Measurements from ENCODE around the gene PLA2G4E. TPM values are rescaled to one million over a fixed set of nuclear protein-coding genes. Genes with fewer than 3 reads are reported as not detected.

PLA2G4E gene
- total and polyA plus RNA-seq, 2 of the 13 experiments (the other 11 are each of a cell fraction or from before 2014, with no cell fraction given), result not detected

DNA sequence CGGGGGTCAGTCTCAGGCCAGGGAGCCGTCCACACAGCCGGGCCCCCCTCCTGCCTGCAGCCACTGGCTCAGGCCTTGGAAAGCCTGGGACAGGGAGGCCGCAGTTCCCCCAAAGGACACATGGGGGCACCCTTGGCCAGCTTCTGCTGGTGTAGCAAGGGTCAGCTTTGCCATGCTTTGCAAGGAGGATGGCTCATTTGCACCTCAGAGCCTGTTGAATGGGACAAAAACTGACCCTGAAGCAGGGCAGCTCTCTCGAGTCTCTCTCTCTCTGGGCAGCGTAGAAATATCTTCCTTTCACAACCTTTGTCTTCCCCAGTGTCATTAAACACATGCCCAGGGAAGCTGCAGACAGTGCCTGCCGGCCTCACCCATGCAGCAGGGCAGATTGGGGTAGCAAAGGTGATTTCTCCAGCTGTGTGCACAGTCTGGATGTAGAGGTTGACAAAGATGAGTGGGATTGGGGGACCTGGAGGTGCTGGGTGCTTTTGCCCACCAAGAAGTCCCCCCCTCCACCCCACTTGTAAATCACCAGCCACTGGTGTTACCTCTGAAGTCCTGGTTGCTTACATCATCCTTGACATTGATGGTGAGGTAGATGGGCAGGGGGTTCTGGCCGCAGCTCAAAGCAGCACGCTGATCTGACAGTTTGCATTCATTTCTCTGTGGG, 31.1 kb downstream of the PLA2G4E start (continued):
- TF ChIP-seq, protein P1, sequence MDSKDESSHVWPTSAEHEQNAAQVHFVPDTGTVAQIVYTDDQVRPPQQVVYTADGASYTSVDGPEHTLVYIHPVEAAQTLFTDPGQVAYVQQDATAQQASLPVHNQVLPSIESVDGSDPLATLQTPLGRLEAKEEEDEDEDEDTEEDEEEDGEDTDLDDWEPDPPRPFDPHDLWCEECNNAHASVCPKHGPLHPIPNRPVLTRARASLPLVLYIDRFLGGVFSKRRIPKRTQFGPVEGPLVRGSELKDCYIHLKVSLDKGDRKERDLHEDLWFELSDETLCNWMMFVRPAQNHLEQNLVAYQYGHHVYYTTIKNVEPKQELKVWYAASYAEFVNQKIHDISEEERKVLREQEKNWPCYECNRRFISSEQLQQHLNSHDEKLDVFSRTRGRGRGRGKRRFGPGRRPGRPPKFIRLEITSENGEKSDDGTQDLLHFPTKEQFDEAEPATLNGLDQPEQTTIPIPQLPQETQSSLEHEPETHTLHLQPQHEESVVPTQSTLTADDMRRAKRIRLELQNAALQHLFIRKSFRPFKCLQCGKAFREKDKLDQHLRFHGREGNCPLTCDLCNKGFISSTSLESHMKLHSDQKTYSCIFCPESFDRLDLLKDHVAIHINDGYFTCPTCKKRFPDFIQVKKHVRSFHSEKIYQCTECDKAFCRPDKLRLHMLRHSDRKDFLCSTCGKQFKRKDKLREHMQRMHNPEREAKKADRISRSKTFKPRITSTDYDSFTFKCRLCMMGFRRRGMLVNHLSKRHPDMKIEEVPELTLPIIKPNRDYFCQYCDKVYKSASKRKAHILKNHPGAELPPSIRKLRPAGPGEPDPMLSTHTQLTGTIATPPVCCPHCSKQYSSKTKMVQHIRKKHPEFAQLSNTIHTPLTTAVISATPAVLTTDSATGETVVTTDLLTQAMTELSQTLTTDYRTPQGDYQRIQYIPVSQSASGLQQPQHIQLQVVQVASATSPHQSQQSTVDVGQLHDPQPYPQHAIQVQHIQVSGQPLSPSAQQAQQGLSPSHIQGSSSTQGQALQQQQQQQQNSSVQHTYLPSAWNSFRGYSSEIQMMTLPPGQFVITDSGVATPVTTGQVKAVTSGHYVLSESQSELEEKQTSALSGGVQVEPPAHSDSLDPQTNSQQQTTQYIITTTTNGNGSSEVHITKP (CRISPR knock-in tag; IDR thresholded peaks at IDR 0.05; ENCODE audit: low read depth), result 0 out of 2 replicates have a peak, but pooled peaks have one; percentile 15
- TF ChIP-seq ZNF687 (CRISPR knock-in tag; IDR thresholded peaks at IDR 0.05) (peak; percentile 47; the same call in 1 of the 2 replicates), ZNF557 (CRISPR knock-in tag; IDR thresholded peaks at IDR 0.05) (0 out of 2 replicates have a peak, but pooled peaks have one; percentile 35), KDM2A (CRISPR knock-in tag; IDR thresholded peaks at IDR 0.05; ENCODE audit: borderline replicate concordance, low read depth) (peak; percentile 57; the same call in 1 of the 2 replicates), ZNF713 (CRISPR knock-in tag; IDR thresholded peaks at IDR 0.05) (no peak), MAF1 (CRISPR knock-in tag; IDR thresholded peaks at IDR 0.05; ENCODE audit: borderline replicate concordance) (no peak), KDM5A (IDR thresholded peaks at IDR 0.05; ENCODE audit: borderline replicate concordance, low read length) (no peak), RNF2 (conservative IDR thresholded peaks at IDR 0.05; ENCODE audit: low read depth) (no peak), ZNF614 (CRISPR knock-in tag; IDR thresholded peaks at IDR 0.05; ENCODE audit: borderline replicate concordance) (peak; percentile 36; the same call in 1 of the 2 replicates), CREB1 (IDR thresholded peaks at IDR 0.05) (no peak), CREB1 (CRISPR knock-in tag; IDR thresholded peaks at IDR 0.05) (no peak), ZSCAN22 (CRISPR knock-in tag; IDR thresholded peaks at IDR 0.05) (no peak), RAD21 (CRISPR knock-in tag; IDR thresholded peaks at IDR 0.05) (peak; percentile 96), CREB3 (CRISPR knock-in tag; IDR thresholded peaks at IDR 0.05) (no peak), MYC (CRISPR knock-in tag; IDR thresholded peaks at IDR 0.05; ENCODE audit: borderline replicate concordance) (peak; percentile 36; the same call in 1 of the 2 replicates), SMAD9 (CRISPR knock-in tag; IDR thresholded peaks at IDR 0.05) (no peak)
- TF ChIP-seq, protein P2, sequence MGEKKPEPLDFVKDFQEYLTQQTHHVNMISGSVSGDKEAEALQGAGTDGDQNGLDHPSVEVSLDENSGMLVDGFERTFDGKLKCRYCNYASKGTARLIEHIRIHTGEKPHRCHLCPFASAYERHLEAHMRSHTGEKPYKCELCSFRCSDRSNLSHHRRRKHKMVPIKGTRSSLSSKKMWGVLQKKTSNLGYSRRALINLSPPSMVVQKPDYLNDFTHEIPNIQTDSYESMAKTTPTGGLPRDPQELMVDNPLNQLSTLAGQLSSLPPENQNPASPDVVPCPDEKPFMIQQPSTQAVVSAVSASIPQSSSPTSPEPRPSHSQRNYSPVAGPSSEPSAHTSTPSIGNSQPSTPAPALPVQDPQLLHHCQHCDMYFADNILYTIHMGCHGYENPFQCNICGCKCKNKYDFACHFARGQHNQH (CRISPR knock-in tag; IDR thresholded peaks at IDR 0.05), result peak; percentile 36; the same call in 1 of the 2 replicates
- TF ChIP-seq, protein P3, sequence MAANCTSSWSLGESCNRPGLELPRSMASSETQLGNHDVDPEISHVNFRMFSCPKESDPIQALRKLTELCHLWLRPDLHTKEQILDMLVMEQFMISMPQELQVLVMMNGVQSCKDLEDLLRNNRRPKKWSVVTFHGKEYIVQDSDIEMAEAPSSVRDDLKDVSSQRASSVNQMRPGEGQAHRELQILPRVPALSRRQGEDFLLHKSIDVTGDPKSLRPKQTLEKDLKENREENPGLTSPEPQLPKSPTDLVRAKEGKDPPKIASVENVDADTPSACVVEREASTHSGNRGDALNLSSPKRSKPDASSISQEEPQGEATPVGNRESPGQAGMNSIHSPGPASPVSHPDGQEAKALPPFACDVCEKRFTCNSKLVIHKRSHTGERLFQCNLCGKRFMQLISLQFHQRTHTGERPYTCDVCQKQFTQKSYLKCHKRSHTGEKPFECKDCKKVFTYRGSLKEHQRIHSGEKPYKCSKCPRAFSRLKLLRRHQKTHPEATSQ (CRISPR knock-in tag; IDR thresholded peaks at IDR 0.05; ENCODE audit: borderline replicate concordance), result no peak

Data from HepG2 (cell line).